HuH-7.5 (cell line): ENCODE results near the gene RUVBL1.
"Not testable (repeated sequence)": the region's sequence is repeated elsewhere in the genome, so short reads cannot be mapped to it uniquely, and the experiment has no call there.

Experiments
- DNase-seq: peaks from one replicate; pipeline ENCODE4 v3.0.0; 2011; ENCODE audit warnings: low spot score

RUVBL1 gene

DNA sequence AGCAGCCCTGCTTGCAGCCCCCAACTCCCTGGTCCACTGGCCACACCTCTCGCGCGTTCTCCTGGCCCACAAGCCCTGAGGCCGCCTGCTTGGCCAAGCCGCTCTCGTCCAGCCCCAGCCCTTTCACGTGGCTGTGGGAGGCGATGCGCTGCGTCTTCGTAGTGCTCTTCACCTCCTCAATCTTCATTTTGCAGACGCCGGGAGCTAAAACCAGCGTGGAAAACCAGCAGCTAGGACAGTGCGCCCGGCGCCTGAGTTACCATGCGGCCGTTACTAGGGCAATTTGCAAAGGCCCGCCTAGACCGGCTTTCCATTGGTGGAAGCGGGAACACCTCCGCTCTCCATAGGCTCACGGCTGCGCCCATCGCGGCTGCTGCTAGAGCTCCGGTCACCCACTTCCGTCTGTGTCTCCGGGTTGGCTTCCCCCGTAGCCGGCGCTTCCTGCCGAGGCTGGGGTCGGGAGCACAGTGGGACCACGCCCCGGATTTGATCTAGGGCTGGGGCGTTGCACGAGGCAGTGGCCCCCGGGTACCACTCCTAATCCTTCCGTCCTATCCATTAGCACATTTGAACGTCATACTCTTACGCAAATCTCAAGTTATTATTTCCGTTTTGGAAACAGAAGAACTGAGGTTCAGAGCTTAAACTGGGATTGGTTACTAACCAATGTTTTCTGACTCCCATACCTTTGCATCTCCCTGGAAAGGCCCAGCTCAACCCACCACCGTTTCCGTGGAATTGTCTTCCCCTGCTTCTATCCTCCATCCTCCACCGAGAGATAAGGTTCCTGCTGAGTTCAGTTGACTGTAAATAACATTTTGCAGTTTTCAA lies at the start of gene RUVBL1:
RUVBL1 (minus strand) TSS at position 275 of the 831 bp plus-strand sequence; CDS start at position 187, 88 bp downstream.
- DNase-seq, result peak; percentile 95

DNA sequence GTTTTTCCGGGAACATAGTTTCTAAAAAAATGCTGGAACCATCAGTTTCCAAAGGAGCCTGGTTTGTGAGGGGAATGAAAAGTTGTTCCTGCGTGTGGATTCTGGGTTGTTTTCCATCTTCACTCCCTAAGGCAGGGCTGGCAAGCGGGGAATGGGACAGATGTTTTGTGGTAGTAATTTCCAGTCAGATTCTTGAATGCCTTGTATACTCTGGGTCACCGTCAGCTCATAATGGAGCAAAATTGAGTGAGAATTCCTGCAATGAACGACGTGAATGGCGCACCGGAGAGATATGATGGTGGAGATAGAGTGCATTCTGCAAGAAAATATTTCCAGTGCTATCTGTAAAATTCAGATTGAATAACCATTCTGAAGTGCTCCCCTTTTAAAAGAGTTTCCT lies 49.6 kb upstream of the RUVBL1 start:
- no peak for DNase-seq

DNA sequence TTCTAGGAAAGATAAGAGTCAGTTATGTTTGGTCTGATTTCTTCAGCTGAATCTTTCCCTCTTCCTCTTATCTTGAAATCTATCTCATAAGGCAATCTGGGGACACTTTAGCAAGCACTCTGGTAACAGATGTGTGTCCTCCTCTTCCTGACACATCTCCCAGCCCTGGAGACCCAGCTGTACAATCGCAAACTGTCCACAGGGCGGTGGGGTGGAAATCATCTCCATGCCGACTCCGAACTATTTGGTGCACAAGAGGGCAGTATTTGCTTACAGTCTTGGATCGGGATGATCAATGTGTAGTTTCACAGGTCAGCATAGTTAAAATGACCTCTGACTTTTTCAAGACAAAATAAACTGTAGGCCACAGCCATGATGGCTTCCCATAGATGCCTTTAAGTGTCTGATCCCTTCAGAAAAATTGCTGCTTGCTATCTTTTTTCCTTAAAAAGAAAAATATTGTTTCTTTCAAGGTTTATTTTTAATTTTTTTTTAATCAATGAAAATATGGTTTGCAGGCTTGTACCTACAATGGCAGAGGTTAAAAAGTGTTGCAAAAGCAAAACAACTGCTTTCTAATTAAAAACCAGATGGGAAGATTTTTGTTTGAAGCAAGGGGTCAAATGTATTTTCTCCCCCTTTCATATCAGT lies 47.4 kb upstream of the RUVBL1 start:
- DNase-seq, result peak; percentile 70

- no peak for DNase-seq
Observed at GRCh38 chr3:128168836-128169235, 45.2 kb upstream of the RUVBL1 start.

DNA sequence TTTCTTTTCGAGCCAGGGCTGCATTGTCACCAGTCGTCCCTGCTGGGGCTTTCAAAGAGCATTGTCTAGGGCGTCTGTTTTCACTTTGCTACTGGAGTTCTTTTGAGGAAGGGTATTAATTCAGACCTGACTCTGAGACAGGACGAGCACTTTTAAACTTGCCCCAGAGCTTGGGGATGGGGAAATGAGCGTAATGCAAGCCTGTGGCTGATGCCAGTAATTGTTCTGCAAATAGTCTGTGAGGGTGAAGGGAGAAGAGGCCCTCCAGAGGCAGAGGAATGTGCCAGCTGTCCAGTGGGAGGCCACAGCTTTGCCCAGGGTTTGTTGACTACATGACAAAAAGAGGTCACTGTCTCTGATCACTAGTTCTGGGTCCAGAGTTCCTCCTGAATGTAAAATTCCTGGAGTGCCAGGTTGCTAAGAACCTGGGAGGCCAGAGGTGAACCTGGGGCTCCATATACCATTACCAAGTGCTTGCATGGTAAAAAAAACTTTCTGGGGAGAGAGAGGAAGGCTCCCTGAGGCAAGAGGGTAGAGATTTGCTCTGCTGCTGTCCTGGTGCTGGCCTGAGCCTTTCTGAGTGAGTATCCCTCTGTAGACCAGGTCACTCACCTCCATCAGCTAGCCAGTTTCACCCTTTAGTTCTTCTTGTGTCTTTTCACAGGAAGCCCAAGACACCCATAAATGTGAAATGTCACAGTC lies 44.5 kb upstream of the RUVBL1 start:
- no peak for DNase-seq

DNA sequence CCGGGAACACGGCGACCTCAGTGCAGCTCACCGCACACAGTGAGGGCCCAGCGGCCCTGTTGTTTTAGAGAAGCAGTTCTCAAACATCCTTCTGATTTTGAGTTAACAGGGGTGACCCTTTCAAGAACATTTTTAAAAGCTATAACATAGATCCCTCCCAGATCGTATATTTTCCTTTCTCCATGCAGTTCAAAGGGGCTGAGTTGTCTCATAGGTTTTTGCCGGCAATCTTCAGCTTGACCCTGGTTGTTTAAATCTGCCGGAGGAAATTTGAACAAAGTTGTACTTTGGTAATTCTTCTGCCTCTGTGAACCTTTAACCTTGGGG lies 44.0 kb upstream of the RUVBL1 start:
- no peak for DNase-seq

DNA sequence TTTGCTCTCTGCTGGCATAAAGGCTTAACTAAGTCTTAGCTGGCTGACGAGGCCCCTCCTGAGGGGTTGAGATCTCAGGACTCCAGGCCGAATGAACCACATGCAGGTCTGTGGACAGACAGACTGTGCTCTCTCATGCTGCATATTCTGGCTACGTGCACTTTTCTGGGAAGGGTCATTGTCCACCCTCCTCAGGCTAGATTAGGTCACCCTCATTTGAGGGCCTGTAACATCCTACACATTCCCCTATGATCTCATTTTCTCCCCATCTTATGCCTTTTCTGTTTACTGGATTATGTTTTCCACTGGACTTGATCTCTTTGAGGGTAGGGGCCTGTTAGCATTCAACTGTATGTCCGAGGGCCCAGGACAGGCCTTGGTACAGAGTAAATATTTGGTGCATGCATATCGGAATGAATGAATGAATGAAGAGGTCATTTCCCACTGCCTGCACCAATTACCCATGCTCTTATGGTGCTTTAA lies 43.4 kb upstream of the RUVBL1 start:
- DNase-seq, result no peak

DNA sequence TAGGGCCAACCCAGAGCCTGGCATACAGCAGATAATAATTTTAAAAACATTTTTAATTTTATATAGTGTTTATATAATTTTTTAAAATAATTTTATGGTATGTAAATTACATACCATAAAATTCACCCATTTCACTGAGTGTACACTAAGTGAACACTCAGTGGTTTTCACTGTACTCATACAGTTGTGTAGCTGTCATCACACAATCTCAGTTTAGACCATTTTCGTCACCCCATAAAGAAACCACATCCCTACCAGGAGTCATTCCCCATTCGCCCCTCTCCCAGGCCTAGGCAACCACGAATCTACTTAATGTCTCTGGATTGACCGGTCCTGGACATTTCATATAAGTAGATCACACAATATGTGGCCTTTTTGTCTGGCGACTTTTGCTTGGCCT lies 39.8 kb upstream of the RUVBL1 start:
- DNase-seq, result no peak

GRCh38 chr3:128160661-128161060 lies 37.0 kb upstream of the RUVBL1 start:
- DNase-seq, result no peak

DNA sequence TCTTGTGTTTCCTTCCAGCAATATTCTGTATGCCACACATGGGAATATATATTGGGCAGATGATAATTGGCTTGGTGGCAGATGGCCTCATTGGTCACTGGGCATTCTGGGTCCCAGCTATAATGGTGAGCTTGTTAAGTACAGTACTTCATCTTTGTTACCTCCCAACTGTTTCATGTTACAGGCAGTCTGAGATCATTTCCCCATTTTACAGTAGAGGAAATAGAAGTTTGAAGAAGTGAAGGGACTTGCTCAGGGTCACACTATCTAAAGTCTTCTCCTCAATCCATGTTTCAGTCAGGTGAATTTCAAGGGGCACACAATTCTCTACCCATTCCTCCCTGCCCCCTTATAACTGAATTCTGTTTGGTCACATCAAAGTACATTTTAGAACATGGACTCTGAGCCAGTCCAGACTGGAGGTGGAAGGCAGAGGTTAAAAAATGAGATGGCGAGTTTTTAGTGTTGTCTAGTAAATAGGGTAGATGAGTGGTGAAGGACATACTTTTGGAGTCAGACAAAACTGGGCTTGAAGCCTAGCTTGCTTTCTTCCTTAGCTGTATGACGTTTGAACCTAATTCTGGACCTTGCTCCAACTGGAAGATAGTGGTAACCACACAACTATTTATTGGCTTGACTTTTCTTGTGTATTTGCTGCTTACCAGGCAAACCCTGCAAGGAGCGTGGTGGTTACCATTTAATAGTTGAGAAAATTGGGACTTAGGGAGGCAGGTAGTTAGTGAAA lies 32.2 kb upstream of the RUVBL1 start:
- no peak for DNase-seq

DNA sequence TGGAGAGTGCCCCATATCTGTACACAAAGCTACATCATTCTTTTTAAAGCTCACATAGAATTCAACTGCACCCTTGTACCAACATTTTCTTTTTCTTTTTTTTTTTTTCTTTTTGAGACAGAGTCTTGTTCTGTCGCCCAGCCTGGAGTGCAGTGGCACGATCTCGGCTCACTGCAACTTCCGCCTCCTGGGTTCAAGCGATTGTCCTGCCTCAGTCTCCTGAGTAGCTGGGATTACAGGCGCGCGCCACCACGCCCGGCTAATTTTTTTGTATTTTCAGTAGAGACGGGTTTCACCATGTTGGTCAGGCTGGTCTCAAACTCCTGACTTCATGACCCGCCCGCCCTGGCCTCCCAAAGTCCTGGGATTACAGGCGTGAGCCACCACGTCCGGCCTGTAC lies 30.7 kb upstream of the RUVBL1 start:
- DNase-seq, result not testable (repeated sequence)

DNA sequence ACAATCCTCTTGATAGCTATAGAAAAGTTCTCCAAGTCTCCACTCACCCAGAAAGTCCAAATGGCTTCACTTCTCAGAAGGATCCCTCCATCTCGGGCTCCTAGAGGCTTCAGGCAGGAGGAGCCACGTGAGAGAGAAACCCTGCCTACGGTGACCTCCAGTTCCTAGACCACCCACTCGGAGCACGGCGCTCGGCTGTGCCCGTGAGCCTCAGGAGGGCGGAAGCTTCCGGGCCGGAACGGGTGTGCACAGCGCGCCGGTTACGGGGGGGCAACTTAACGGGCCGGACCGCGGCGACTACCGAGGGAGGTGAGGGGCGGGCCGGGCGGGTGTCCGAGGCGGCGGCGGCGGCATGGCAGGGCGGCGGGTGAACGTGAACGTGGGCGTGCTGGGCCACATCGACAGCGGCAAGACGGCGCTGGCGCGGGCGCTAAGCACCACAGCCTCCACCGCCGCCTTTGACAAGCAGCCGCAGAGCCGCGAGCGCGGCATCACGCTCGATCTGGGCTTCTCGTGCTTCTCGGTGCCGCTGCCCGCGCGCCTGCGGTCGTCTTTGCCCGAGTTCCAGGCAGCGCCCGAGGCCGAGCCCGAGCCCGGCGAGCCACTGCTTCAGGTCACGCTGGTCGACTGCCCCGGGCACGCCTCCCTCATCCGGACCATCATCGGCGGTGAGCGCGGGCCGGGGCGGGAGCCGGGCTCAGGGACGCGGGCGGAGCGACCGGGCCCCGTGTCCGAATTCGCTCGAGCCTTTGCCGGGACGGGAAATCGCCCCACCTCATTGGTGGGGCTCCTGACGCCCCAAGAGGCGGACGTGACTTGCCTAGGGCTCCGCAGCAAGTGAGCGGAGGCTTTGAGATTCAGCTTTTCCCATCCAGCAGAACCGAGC lies 29.8 kb upstream of the RUVBL1 start, which contains the start of gene EEFSEC:
EEFSEC (plus strand) TSS at position 326 of the 886 bp plus-strand sequence; CDS start at position 353, 27 bp downstream.
- DNase-seq, result peak; percentile 73

DNA sequence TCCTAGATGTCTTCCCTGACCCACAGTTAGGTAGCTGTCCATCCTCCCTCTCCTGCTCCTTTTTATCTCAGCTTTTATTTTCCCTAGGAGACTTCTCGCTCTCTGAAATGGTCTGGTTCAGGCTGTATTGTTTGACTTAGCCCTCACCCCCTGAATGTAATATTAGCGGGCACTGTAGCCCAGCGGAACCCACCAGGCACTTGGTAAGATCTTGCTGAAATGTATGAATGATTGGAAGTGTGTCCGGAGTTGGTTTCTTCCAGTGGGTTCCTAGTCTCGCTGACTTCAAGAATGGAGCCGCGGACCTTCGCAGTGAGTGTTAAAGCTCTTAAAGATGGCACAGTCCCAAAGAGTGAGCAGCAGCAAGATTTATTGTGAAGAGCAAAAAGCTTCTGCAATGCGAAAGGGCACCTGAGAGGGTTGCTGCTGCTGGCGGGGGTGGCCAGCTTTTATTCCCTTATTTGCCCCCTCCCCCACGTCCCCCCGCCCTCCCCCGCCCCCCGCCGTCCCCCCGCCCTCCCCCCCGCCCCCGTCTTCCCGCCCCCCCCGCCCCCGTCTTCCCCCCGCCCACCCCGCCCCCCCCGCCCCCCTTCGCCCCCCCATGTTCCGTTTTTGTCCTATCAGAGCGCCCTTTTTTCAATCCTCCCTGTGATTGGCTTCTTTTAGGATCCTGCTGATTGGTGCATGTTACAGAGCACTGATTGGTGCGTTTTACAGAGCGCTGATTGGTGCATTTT lies 29.0 kb upstream of the RUVBL1 start:
- DNase-seq, result no peak

GRCh38 chr3:128151758-128152274 lies 28.2 kb upstream of the RUVBL1 start:
- no peak for DNase-seq

DNA sequence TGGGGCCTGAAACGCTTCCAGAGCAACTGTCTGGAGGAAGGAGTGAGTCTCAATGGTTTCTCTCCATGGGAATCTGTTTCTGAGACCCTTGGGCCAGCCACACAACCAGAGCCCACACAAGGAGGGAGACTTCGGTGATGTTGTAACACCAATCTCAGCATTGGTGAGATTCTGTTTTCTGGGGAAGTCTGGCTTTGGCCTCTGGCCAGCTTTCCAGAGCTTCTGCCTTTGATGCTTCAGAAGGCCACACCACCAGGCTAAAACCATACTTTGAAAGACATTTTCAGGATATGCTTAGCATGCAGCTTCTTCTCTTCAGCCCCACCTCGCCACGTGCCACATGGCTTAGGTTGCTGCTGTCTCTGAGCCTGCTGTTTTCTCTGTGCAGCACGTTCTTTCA lies 26.0 kb upstream of the RUVBL1 start:
- DNase-seq, result no peak

DNA sequence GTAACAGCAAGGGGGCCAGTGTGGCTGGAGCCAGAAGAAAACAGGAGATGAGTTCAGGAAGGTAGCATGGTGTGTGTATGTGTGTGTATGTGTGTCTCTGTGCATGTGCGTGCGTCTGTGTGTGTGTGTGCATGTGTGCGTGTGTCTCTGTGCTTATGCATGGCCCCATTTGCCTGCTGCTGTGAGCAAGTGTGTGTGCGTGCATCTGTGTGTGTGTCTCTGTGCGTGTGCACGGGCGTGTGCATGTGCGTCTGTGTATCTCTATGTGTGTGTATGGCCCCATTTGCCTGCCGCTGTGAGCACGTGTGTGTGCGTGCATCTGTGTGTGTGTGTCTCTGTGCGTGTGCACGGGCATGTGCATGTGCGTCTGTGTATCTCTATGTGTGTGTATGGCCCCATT lies 22.6 kb upstream of the RUVBL1 start:
- no peak for DNase-seq

DNA sequence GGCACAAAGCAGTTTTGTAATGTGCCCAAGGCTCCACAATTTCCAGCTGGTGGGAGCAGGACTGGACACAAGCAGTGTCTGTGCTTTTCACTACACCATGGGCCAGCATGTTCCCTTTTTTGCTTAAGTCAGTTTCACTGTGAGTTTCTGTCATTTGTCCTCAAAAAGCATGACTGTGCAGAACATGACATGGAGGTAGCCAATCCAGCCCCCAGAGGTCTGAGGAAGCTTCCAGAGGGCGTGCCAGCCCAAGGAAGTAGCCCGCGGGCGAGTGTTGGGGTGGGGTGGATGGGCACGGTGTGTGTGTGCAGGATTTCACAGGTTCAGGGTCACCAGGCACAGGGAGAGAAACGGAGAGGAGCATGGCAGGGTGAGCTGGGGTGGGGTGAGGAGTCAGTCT lies 21.7 kb upstream of the RUVBL1 start:
- DNase-seq, result no peak

- DNase-seq, result no peak
Observed at GRCh38 chr3:128144512-128145187, 21.0 kb upstream of the RUVBL1 start.

DNA sequence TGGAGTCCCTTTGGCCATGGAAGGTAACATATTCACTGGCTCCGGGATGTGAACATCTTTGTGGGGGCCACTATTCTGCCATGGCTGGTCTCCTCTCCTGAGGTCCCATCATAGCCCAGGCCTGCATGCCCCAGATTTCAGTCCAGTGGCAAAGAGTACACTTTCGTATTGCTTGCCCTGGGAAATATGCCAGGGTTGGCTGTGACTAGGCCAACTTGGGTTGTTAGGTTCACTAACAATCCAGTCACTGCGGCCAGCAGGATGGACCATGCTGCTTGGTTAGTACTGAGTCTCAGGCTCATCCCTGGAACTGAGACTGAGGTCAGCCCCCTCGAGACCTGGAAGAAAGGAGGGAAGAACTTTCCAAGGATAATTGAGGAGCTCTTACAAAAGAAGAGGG lies 19.9 kb upstream of the RUVBL1 start:
- no peak for DNase-seq
